Astrocyte of the spinal cord (primary cell): ENCODE measurements around the gene FOS.
A peak's percentile ranks its signal among the peaks of the same experiment; 100 is the strongest.

Experiments
- DNase-seq: peaks from one replicate; pipeline ENCODE4 v3.0.0; 2011; ENCODE audit warnings: low read depth, low spot score
- H3K4me3 ChIP-seq: 2 replicates; pipeline ENCODE4 v1.5.1; 2011; ENCODE audit warnings: low read depth, mild to moderate bottlenecking, low read length, moderate library complexity
- in situ Hi-C: cut with HindIII; loops from 2 replicates; pipeline ENCODE4 v1.10.0; 2017; ENCODE audit warnings: low sequenced_read_pairs
- TF ChIP-seq, protein P1 (sequence below): IDR thresholded peaks from 2 replicates; pipeline ENCODE4 v1.5.1; 2012; ENCODE audit warnings: low read depth, mild to moderate bottlenecking, low read length, inconsistent platforms

Gene FOS

DNA sequence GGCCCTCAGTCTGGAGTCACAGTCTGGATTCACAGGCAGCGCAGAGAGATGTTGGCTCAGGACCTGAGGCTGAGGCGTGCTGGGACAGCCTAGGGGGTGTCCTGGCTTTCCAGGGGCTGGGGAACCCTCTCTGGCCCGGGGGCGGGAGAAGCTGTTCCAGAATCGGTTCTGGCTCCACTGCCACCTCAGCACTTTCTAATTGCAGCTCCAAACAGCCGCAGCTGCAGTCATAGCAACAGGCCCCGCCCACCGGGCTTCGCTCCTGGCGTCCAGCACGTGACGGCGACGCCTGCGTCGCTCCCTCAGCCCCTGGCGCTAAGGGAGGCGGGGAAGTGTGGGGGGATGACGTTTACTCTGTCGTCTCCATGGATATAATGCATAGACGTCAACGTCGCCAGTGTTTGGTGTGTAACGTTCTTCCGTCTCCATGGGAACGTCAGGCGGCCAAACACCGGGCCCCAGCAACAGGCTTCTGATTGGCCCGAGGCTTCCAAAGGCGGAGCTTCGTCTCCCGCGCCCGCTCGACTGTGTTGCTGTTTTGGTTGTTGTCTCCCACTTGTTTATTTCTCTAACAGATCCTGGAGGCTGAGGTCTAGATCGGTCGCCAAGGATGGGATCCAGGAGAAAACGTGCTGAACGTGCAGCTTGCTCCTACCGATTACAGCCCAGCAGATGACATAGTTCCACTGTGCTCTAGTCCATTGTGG is 19.7 kb upstream of the FOS start:
- DNase-seq, result peak; percentile 100
- TF ChIP-seq, protein P1, sequence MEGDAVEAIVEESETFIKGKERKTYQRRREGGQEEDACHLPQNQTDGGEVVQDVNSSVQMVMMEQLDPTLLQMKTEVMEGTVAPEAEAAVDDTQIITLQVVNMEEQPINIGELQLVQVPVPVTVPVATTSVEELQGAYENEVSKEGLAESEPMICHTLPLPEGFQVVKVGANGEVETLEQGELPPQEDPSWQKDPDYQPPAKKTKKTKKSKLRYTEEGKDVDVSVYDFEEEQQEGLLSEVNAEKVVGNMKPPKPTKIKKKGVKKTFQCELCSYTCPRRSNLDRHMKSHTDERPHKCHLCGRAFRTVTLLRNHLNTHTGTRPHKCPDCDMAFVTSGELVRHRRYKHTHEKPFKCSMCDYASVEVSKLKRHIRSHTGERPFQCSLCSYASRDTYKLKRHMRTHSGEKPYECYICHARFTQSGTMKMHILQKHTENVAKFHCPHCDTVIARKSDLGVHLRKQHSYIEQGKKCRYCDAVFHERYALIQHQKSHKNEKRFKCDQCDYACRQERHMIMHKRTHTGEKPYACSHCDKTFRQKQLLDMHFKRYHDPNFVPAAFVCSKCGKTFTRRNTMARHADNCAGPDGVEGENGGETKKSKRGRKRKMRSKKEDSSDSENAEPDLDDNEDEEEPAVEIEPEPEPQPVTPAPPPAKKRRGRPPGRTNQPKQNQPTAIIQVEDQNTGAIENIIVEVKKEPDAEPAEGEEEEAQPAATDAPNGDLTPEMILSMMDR, result no peak
- in situ Hi-C loops, result no loop called here
- H3K4me3 ChIP-seq, result peak overlapping the region; percentile 44

DNA sequence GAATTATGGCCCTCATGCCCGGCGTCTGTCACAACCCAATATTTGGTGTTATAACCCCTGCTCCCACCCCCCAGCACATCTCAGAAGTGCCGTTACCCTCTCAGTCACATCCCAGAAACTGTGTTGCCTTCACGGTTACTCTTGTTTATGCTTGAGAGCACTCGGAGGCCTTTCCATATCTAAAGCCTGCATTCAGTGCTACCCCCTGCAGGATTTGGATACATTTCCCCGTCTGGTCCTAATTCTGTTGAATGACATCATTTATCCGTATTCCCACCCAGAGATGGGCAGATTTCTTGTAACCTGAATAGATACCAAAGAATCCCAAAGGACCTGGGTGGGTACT is 19.1 kb upstream of the FOS start:
- in situ Hi-C loops, result no loop called here
- DNase-seq, result peak; percentile 79
- peak overlapping the region; percentile 44 for H3K4me3 ChIP-seq
- TF ChIP-seq, protein P1, result peak; percentile 26

DNA sequence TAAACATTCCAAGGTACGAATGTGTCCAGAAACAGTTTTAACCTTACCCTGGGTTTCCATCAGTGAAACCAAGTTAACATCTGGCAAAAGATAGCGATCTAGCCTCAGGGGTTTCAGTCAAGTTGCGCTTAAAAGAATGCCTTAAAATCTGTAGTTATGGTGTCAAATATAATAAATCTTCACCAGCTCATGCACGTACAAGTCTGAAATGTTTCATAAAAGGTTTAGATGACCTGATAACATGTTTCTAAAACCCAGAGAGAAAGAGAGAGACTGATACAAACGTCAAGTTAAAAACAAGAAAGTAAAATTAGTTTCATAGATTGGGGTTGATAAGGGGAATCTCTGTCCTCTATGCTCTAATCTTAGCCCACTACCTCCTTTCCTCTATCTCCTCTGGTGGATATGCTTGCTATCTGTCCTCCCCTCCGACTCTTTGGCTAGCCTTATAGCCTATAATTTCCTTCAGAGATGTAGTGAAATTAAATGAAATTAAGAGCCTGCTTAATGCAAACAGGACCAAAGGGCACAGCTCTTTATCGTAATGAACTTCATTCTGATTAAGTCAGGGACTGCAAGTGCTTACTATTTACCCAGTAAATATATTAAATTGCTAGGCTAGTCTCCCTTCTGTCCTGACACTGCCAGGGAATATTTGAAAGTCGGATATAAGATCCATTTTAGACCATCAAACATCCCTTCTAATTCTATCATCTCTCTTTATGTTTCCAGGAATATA is 18.4 kb upstream of the FOS start:
- DNase-seq, result no peak
- in situ Hi-C loops, result no loop called here
- no peak overlapping the region for H3K4me3 ChIP-seq
- TF ChIP-seq, protein P1, result no peak

DNA sequence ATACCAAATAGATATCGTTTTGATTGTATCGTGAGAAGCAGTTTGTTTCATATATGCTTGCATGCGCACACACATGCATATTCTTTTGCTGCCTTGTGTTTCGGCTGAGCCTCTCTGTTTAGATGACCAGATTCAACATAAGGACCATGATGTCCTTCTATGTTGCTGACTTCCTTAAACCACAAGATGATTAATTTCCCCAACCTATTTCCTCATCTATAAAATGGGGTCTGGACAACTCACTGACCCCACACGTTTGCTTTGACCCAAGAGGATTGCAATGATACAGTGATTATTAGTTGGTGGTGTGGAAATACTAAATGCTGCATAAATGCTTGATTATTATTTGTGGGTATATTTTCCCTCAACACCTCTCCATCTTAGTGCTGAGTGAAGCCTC is 16.8 kb upstream of the FOS start:
- no peak for DNase-seq
- in situ Hi-C loops, result no loop called here
- TF ChIP-seq, protein P1, result no peak
- H3K4me3 ChIP-seq, result no peak overlapping the region

DNA sequence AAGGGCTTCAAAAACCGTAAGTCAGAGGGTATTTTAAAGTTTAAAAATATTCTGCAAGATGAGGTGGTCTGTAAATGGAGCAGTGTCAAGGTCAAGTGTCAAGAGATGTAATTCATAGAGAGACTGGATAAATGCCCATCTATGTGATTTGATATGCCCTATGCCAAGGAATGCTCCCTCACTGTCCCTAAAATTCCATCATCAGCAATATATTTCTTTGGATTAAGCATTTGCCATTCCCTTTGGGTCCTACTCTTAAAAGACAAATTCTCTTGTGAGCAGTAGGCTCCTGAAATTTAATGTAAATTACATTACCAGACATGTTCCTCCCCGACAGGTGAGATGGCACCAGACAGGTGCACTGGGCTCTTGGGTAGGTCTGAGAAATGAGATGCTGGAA is 16.0 kb upstream of the FOS start:
- H3K4me3 ChIP-seq, result no peak overlapping the region
- TF ChIP-seq, protein P1, result no peak
- in situ Hi-C loops, result no loop called here
- DNase-seq, result no peak

DNA sequence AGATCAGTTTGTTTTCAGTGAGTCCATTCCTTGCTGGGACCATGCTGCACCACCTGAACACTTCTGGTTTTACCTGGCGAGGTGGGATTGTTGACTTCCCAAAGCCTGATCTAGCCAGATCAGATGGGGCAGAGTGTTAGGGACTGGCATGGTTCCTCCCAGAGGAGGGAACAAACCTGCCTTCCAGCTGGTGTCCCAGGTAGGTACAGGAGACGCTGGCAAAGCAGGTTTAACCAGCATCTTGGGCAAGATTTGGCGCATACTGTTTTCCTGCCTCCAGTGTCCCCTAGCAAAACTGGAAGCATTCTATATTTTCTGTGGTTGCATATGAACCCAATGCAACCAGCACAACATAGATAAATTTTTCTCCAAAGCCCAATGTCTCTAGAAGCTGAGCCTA is 14.6 kb upstream of the FOS start:
- in situ Hi-C loops, result no loop called here
- no peak for DNase-seq
- H3K4me3 ChIP-seq, result no peak overlapping the region
- TF ChIP-seq, protein P1, result no peak
